ENCODE measurements around the gene ARL8B.
"Not testable (repeated sequence)": the region's sequence is repeated elsewhere in the genome, so short reads cannot be mapped to it uniquely, and the experiment has no call there.

The ARL8B gene

GRCh38 chr3:5112043-5112442, 10.0 kb upstream of the ARL8B start:
- no peak for DNase-seq (ENCODE audit: low spot score)

DNA sequence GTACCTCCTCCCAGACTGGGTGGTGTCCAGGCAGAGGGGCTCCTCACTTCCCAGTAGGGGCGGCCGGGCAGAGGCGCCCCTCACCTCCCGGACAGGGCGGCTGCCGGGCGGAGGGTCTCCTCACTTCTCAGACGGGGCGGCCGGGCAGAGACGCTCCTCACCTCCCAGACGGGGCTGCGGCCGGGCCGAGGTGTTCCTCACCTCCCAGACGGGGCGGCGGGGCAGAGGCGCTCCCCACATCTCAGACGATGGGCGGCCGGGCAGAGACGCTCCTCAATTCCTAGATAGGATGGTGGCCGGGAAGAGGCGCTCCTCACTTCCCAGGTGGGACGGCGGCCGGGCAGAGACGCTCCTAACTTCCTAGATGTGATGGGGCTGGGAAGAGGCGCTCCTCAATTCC, 8.4 kb upstream of the ARL8B start:
- not testable (repeated sequence) for DNase-seq (ENCODE audit: low spot score)

- DNase-seq (ENCODE audit: low spot score), result no peak
These were observed 6.5 kb upstream of the ARL8B start for GRCh38 chr3:5115506-5116162.

DNA sequence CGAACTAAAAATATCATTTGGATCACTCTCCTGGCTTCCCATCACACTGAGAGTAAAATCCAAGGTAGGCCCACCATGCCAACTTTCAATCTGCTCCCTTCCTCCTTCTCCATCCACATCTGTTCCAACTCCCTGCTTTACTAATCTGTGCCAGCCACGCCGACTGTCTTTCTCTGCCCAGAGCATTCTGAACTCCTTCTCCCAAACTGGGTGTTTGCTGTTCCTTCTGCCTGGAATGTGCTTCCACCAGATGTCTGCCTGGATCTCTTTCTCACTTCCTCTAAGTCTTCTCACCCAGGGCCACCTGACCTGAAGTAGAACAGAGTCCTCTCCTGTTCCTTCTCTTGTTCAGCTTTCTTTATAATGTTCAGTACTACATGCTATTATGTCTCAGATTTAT, 5.6 kb upstream of the ARL8B start:
- no peak for DNase-seq (ENCODE audit: low spot score)

DNA sequence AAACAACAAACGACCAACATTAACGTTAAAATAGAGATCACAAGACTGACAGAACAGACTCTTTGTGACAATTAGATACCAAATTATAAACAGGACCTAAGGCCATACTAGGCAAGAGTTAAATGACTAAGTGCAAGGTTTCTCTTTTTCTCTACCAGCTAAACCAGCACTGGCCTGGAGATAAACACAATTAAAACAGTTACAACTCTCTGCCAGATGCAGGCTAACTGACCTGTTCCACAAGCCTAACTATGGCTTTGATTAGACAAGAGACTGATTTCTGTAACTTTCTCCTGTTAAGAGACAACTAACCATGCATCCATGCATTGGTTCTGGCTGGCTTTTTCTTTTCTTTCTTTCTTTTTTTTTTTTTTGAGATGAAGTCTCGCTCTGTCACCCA, 1.6 kb upstream of the ARL8B start:
- DNase-seq (ENCODE audit: low spot score), result no peak

GRCh38 chr3:5122741-5123706, 932 bp downstream of the ARL8B start:
- peak; percentile 66 for DNase-seq (ENCODE audit: low spot score)

- DNase-seq (ENCODE audit: low spot score), result no peak
These were observed 1.8 kb downstream of the ARL8B start for GRCh38 chr3:5123937-5124336.

DNA sequence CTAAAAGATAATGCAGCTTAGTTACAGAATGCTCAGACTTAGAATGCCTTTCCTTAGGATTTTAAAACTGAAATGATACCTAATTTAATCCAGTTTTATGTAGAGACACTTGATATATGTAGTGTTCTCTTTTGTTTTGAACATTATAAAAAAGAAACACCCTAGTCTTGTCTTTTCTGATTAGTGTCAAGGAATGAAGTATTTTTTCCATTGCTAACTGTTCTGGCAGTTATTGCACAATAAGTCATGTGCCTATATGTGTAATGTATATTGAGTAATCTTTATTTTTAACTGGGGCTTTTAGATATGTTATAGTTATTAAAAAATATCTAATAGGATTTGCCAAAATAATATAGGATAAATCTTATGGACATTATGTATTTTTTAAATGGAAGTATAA, 4.5 kb downstream of the ARL8B start:
- no peak for DNase-seq (ENCODE audit: low spot score)

GRCh38 chr3:5128849-5129248, 6.8 kb downstream of the ARL8B start:
- DNase-seq (ENCODE audit: low spot score), result no peak

DNA sequence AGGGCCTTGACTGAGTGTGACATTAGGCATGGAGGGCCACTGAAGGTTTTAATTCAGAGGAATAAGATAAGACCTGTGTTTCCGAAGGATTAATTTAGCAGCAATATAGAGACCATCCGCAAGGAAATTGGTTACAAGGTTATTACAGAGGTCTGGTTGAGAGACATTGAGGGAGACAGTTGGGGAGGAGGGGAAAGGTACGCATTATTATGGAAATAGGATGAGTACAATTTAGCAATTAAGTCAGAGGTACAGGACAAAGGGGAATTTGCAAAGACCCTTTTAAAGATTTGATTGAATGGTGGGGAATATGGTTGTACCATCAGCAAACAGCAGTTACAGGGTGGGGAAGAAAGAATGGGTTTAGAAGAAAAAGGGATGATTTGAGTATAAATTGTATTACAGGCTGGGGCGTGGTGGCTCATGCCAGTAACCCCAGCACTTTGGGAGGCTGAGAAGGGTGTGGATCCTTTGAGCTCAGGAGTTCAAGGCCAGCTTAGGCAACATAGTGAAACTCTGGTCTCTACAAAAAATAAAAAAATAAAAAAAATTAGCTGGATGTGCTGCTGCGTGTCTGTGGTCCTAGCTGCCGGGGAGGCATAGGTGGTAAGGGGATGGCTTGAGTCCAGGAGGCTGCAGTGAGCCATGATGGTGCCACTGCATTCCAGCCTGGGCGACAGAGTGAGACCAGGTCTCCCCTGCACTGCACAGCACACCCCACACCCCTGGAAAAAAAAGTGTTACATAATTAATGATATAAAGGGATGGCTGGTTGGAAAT, 11.3 kb downstream of the ARL8B start:
- no peak for DNase-seq (ENCODE audit: low spot score)

DNA sequence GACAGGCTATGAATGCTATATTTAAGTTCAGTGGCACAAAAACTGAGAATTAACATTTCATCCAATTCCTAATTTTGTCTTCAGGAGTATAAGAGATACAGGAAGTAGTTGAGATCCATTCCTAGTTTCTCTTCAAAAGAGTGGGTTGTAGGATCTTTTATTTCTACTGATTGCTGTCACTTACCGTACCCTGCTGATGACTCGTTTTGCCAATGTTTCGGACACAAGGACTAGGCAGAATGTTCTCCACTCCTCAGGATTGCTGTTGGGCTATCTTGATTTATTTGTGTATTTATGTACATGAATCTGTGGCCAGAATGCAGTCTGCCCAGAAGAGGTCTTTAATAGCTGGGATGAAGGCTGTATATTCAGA, 11.9 kb downstream of the ARL8B start:
- no peak for DNase-seq (ENCODE audit: low spot score)

GRCh38 chr3:5134499-5134898, 12.4 kb downstream of the ARL8B start:
- DNase-seq (ENCODE audit: low spot score), result no peak

DNA sequence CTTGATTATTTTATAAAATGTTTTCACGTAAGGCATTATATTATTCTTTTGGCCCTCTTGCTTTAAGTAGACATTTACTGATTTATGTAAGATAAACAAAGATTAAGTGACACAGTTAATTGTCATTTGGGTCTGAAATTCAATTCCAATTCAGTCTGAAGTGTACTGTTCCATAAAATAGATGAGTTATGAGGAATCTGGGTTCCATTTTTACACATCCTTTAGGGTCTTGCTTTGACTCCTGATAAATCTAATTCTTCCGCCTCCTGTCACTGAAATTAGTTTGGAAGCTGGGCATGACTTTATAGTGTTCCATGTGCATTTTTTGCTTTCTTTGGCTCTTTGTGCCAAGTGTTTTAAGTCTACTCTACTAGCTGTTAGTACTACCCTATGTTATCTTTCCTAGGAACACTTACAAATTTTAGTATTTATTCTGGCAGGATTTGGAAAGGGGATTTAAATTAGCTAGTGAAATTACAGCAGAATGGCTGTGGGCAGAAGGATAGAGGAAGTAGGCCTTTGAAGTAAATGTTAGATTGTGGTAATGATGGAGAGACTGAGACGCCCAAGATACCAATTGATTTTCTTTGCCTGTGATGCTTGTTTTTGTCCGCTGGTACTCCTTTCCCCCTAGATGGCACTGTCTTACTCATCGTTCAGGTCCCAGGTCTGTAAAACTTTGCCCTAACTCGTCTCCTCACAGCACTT, 14.3 kb downstream of the ARL8B start:
- peak; percentile 50 for DNase-seq (ENCODE audit: low spot score)

GRCh38 chr3:5136919-5137429, 14.9 kb downstream of the ARL8B start:
- no peak for DNase-seq (ENCODE audit: low spot score)

GRCh38 chr3:5138214-5138981, 16.3 kb downstream of the ARL8B start:
- peak; percentile 67 for DNase-seq (ENCODE audit: low spot score)

- DNase-seq (ENCODE audit: low spot score), result no peak
These were observed 18.1 kb downstream of the ARL8B start for GRCh38 chr3:5140230-5140621.

- DNase-seq (ENCODE audit: low spot score), result no peak
These were observed 18.7 kb downstream of the ARL8B start for GRCh38 chr3:5140839-5141238.

GRCh38 chr3:5141760-5142159, 19.7 kb downstream of the ARL8B start:
- DNase-seq (ENCODE audit: low spot score), result no peak

- no peak for DNase-seq (ENCODE audit: low spot score)
These were observed 21.4 kb downstream of the ARL8B start for GRCh38 chr3:5143464-5143863.

- peak; percentile 48 for DNase-seq (ENCODE audit: low spot score)
These were observed 22.4 kb downstream of the ARL8B start for GRCh38 chr3:5144316-5144994.

Data from pons (tissue), 1 donor.